Measurements from ENCODE around the gene PPP5C. TPM values are rescaled to one million over a fixed set of nuclear protein-coding genes. Genes with fewer than 3 reads are reported as not detected.

The PPP5C gene
- total and polyA plus RNA-seq, 2 of the 13 experiments (the other 11 are each of a cell fraction or from before 2014, with no cell fraction given) = 41.6 to 67.9 TPM

DNA sequence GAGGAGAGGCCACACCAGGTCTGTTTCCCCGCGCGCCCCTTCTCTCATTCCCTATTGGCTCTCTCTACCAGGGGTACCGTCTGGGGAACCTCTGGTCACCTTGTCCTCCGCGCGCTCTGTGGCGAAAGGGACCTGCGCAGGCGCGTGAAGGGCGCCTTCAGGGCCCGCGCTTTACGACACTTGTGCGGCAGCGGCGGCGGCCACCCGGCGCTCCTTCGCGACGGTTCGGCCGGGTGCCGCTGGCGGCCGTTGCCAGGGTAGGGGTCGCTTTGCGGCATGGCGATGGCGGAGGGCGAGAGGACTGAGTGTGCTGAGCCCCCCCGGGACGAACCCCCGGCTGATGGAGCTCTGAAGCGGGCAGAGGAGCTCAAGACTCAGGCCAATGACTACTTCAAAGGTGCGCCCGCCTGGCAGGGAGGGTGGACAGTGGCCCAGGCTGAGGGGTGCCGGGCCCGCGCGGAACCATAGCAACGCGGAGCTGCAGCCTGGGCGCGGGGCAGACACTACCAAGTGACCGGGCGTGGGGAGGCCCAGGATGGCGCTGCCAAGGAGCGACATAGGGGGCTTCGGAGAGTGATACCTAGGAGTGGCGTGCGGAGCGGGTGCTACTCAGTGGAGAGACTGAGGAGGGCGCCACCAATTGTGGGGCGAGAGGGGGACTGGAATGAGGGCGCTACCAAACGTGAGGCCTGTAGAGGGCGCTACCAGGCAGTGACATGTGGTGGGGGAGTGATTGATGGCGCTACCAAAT is at the start of gene PPP5C (continued):
- TF ChIP-seq XRCC5 (optimal IDR thresholded peaks at IDR 0.05; ENCODE audit: low read length) (peak; percentile 60), GATAD2A (CRISPR knock-in tag; IDR thresholded peaks at IDR 0.05) (peak; percentile 11; the same call in 1 of the 2 replicates), TOPORS (CRISPR knock-in tag; IDR thresholded peaks at IDR 0.05) (peak; percentile 70; the same call in 1 of the 2 replicates), ZNF780A (CRISPR knock-in tag; IDR thresholded peaks at IDR 0.05) (peak; percentile 36; the same call in 1 of the 2 replicates), ZNF567 (CRISPR knock-in tag; IDR thresholded peaks at IDR 0.05; ENCODE audit: borderline replicate concordance) (0 out of 2 replicates have a peak, but pooled peaks have one; percentile 71), ZNF577 (CRISPR knock-in tag; IDR thresholded peaks at IDR 0.05; ENCODE audit: borderline replicate concordance, low read depth) (no peak), ZFP36L2 (CRISPR knock-in tag; IDR thresholded peaks at IDR 0.05) (no peak), DR1 (CRISPR knock-in tag; IDR thresholded peaks at IDR 0.05) (peak; percentile 40; the same call in 1 of the 2 replicates), ZNF350 (CRISPR knock-in tag; IDR thresholded peaks at IDR 0.05; ENCODE audit: borderline replicate concordance, low read depth) (peak; percentile 57; the same call in 1 of the 2 replicates), RBM22 (optimal IDR thresholded peaks at IDR 0.05; ENCODE audit: low read length) (no peak), RORA (CRISPR knock-in tag; IDR thresholded peaks at IDR 0.05) (no peak), ETV6 (CRISPR knock-in tag; conservative IDR thresholded peaks at IDR 0.05) (0 out of 2 replicates have a peak, but pooled peaks have one; percentile 51), ZFP90 (CRISPR knock-in tag; IDR thresholded peaks at IDR 0.05; ENCODE audit: borderline replicate concordance) (peak; percentile 83; the same call in 1 of the 2 replicates), PHF21A (CRISPR knock-in tag; IDR thresholded peaks at IDR 0.05) (peak; percentile 70), RXRB (CRISPR knock-in tag; IDR thresholded peaks at IDR 0.05; ENCODE audit: borderline replicate concordance) (0 out of 2 replicates have a peak, but pooled peaks have one; percentile 8), BRD4 (CRISPR knock-in tag; IDR thresholded peaks at IDR 0.05) (0 out of 2 replicates have a peak, but pooled peaks have one; percentile 39)
- TF ChIP-seq, protein P1, sequence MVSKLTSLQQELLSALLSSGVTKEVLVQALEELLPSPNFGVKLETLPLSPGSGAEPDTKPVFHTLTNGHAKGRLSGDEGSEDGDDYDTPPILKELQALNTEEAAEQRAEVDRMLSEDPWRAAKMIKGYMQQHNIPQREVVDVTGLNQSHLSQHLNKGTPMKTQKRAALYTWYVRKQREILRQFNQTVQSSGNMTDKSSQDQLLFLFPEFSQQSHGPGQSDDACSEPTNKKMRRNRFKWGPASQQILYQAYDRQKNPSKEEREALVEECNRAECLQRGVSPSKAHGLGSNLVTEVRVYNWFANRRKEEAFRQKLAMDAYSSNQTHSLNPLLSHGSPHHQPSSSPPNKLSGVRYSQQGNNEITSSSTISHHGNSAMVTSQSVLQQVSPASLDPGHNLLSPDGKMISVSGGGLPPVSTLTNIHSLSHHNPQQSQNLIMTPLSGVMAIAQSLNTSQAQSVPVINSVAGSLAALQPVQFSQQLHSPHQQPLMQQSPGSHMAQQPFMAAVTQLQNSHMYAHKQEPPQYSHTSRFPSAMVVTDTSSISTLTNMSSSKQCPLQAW (CRISPR knock-in tag; IDR thresholded peaks at IDR 0.05) = peak; percentile 72
- TF ChIP-seq, protein P2, sequence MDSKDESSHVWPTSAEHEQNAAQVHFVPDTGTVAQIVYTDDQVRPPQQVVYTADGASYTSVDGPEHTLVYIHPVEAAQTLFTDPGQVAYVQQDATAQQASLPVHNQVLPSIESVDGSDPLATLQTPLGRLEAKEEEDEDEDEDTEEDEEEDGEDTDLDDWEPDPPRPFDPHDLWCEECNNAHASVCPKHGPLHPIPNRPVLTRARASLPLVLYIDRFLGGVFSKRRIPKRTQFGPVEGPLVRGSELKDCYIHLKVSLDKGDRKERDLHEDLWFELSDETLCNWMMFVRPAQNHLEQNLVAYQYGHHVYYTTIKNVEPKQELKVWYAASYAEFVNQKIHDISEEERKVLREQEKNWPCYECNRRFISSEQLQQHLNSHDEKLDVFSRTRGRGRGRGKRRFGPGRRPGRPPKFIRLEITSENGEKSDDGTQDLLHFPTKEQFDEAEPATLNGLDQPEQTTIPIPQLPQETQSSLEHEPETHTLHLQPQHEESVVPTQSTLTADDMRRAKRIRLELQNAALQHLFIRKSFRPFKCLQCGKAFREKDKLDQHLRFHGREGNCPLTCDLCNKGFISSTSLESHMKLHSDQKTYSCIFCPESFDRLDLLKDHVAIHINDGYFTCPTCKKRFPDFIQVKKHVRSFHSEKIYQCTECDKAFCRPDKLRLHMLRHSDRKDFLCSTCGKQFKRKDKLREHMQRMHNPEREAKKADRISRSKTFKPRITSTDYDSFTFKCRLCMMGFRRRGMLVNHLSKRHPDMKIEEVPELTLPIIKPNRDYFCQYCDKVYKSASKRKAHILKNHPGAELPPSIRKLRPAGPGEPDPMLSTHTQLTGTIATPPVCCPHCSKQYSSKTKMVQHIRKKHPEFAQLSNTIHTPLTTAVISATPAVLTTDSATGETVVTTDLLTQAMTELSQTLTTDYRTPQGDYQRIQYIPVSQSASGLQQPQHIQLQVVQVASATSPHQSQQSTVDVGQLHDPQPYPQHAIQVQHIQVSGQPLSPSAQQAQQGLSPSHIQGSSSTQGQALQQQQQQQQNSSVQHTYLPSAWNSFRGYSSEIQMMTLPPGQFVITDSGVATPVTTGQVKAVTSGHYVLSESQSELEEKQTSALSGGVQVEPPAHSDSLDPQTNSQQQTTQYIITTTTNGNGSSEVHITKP (CRISPR knock-in tag; IDR thresholded peaks at IDR 0.05; ENCODE audit: low read depth) = peak; percentile 94
- TF ChIP-seq, protein P3, sequence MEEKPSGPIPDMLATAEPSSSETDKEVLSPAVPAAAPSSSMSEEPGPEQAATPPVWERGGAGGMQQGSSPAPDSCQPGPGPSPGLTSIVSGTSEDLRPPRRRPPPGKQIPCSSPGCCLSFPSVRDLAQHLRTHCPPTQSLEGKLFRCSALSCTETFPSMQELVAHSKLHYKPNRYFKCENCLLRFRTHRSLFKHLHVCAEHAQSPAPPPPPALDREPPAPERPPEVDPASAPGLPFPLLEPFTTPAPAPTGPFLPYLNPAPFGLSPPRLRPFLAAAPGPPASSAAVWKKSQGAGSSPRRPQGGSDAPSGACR (CRISPR knock-in tag; IDR thresholded peaks at IDR 0.05) = peak; percentile 72; the same call in 1 of the 2 replicates
- TF ChIP-seq, protein P4, sequence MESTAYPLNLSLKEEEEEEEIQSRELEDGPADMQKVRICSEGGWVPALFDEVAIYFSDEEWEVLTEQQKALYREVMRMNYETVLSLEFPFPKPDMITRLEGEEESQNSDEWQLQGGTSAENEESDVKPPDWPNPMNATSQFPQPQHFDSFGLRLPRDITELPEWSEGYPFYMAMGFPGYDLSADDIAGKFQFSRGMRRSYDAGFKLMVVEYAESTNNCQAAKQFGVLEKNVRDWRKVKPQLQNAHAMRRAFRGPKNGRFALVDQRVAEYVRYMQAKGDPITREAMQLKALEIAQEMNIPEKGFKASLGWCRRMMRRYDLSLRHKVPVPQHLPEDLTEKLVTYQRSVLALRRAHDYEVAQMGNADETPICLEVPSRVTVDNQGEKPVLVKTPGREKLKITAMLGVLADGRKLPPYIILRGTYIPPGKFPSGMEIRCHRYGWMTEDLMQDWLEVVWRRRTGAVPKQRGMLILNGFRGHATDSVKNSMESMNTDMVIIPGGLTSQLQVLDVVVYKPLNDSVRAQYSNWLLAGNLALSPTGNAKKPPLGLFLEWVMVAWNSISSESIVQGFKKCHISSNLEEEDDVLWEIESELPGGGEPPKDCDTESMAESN (CRISPR knock-in tag; conservative IDR thresholded peaks at IDR 0.05) = no peak
- TF ChIP-seq, protein P5, sequence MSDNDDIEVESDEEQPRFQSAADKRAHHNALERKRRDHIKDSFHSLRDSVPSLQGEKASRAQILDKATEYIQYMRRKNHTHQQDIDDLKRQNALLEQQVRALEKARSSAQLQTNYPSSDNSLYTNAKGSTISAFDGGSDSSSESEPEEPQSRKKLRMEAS (IDR thresholded peaks at IDR 0.05) = peak; percentile 73
